ENCODE data around the gene TRIM38.

TRIM38 gene

GRCh38 chr6:26012061-26012460 lies 49.5 kb downstream of the TRIM38 start:
- no peak for TF ChIP-seq CTCF (IDR thresholded peaks at IDR 0.05)

- TF ChIP-seq CTCF (IDR thresholded peaks at IDR 0.05) = no peak
These were observed 53.8 kb downstream of the TRIM38 start for GRCh38 chr6:26016245-26016962.

DNA sequence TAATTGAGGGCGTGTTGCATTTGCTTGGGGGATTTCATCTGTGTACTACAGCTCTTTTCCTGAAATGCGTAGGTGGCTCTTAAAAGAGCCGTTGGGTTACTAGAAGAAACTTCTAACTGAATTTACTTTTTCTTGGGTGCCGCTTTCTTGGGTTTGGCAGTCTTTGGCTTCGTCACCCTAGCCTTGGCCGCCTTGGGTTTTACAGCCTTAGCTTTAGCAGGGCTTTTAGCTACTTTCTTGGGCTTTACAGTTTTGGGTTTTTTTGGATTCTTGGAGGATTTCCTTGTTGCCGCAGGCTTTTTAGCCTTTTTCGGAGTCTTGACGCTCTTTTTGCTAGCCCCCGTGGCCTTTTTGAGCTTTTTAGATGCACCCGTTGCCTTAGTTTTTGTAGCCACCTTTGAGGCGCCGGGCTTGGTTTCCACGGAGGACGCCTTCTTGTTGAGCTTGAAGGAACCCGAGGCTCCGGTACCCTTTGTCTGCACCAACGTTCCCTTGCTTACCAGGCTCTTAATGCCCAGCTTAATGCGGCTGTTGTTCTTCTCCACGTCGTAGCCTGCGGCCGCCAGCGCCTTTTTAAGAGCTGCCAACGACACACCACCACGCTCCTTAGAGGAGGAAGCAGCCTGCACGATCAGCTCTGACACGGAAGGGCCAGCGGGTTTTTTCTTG lies 54.5 kb downstream of the TRIM38 start:
- no peak for TF ChIP-seq CTCF (IDR thresholded peaks at IDR 0.05)

DNA sequence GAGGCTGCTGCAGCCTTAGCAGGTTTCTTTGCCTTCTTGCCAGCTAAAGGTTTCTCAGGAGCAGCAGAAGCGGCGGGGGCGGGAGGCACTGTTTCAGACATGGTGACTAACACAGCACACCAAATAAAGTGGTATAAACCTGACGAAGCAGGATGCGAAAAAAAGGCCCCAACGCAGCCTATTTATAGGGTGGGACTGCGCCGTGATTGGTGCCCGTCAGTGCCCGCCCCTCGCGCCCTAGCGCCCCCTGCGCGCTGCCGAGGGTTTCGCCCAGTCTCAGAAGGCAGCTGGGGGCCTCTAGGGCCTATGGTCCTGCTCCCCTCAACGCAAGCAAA lies 55.0 kb downstream of the TRIM38 start:
- no peak for TF ChIP-seq CTCF (IDR thresholded peaks at IDR 0.05)

DNA sequence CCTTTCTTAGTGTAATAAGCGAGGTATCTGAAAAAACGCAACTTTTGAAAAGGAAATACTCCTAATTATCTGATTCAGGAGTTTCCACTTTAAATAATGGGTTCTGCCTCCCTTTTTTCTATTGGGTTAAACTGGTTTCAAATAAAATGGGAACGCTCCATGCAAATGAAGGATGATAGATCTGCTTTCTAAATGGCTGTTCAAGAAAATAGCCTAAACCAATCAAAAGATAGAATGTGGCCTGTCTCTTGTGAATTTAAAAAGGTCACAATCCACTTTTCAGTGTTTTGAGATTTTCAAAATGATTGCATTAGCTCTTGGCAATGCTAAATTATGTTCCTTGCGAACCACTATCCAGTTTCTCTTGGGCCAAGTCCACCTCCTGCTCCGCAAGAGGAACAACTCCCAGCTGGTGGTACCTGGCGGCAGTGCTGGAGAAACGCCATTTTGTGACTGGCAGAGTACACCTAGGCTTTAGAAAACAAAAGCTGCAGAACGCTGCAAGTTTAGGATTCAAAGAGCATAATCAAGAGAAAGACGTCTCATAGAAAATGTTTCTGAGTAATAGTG lies 56.7 kb downstream of the TRIM38 start:
- no peak for TF ChIP-seq CTCF (IDR thresholded peaks at IDR 0.05)

GRCh38 chr6:26019967-26020328 lies 57.3 kb downstream of the TRIM38 start:
- no peak for TF ChIP-seq CTCF (IDR thresholded peaks at IDR 0.05)

- TF ChIP-seq CTCF (IDR thresholded peaks at IDR 0.05) = no peak
These were observed 57.9 kb downstream of the TRIM38 start for GRCh38 chr6:26020329-26021000.
